Measurements from ENCODE around the gene ABCA10. TPM values are rescaled to one million over a fixed set of nuclear protein-coding genes. Genes with fewer than 3 reads are reported as not detected.

Gene ABCA10
- total RNA-seq, 1 experiment from 2014 or later: not detected

- DNase-seq: no peak
- no peaks in the 10 kb centered on the region for H3K79me2 ChIP-seq (ENCODE audit: low read depth)
- CTCF ChIA-PET: no interaction called here
- peak overlapping the region; percentile 36; the same call in 1 of the 2 replicates for H2AFZ ChIP-seq
- H3K27me3 ChIP-seq (ENCODE audit: insufficient read depth, low read depth): no peaks in the 10 kb centered on the region
- no peaks in the 10 kb centered on the region for H3K36me3 ChIP-seq (ENCODE audit: low read depth)
- BruUV-seq (replicated peaks): no TSS peak
- H3K9me2 ChIP-seq (ENCODE audit: insufficient read depth): peaks cover 4% of the 10 kb centered on the region
- POLR2A ChIA-PET (ENCODE audit: unreplicated experiment): no interaction called here
- H4K20me1 ChIP-seq (ENCODE audit: insufficient read depth): no peaks in the 10 kb centered on the region
- H3K4me3 ChIP-seq: no peak overlapping the region
- intact Hi-C loops (cut with micrococcal nuclease; ENCODE audit: unreplicated experiment): no loop called here
- no peak overlapping the region for H3K27ac ChIP-seq
- H3K4me1 ChIP-seq (replicated peaks; ENCODE audit: insufficient read depth): no peaks in the 10 kb centered on the region
- no peak for TF ChIP-seq CTCF (conservative IDR thresholded peaks at IDR 0.05)
- no peak for TF ChIP-seq EZH2 (IDR thresholded peaks at IDR 0.05; ENCODE audit: low read depth)
- H3K4me2 ChIP-seq: no peak overlapping the region
- no peaks in the 10 kb centered on the region for H3K9me3 ChIP-seq (ENCODE audit: insufficient read depth, low read depth)
- no peaks in the 10 kb centered on the region for H3F3A ChIP-seq (ENCODE audit: insufficient read depth, low read depth)
These were observed 86.3 kb downstream of the ABCA10 start for GRCh38 chr17:69142175-69142802.

- intact Hi-C loops (cut with micrococcal nuclease; ENCODE audit: unreplicated experiment): no loop called here
These were observed 87.0 kb downstream of the ABCA10 start, which contains the start of gene ABCA6 for GRCh38 chr17:69141431-69142174. TSS of gene ABCA6 (minus strand) at chr17:69141895. CDS start at chr17:69140703, 1,192 bp downstream.

GRCh38 chr17:69134112-69134511 is 94.5 kb downstream of the ABCA10 start:
- Histone ChIP-seq H3K9me3 (ENCODE audit: insufficient read depth, low read depth) (no peaks in the 10 kb centered on the region), H3K36me3 (ENCODE audit: low read depth) (no peaks in the 10 kb centered on the region), H3K4me1 (replicated peaks; ENCODE audit: insufficient read depth) (no peaks in the 10 kb centered on the region), H3F3A (ENCODE audit: insufficient read depth, low read depth) (no peaks in the 10 kb centered on the region), H4K20me1 (ENCODE audit: insufficient read depth) (no peaks in the 10 kb centered on the region), H3K27ac (no peak overlapping the region), H3K27me3 (ENCODE audit: insufficient read depth, low read depth) (no peaks in the 10 kb centered on the region), H3K9me2 (ENCODE audit: insufficient read depth) (no peaks in the 10 kb centered on the region), H3K4me2 (no peak overlapping the region), H3K79me2 (ENCODE audit: low read depth) (no peaks in the 10 kb centered on the region), H2AFZ (no peak overlapping the region), H3K4me3 (no peak overlapping the region)
- ChIA-PET POLR2A (ENCODE audit: unreplicated experiment) (no interaction called here), CTCF (no interaction called here)
- DNase-seq: no peak
- TF ChIP-seq CTCF (conservative IDR thresholded peaks at IDR 0.05): no peak
- TF ChIP-seq EZH2 (IDR thresholded peaks at IDR 0.05; ENCODE audit: low read depth): no peak
- intact Hi-C loops (cut with micrococcal nuclease; ENCODE audit: unreplicated experiment): no loop called here
- no TSS peak for BruUV-seq (replicated peaks)

More at GRCh38 chr17:69141431-69142174, 87.0 kb downstream of the ABCA10 start, which contains the start of gene ABCA6:
- Histone ChIP-seq H3K36me3 (ENCODE audit: low read depth) (no peaks in the 10 kb centered on the region), H2AFZ (peak within 1 kb of the TSS; percentile 36; the same call in 1 of the 2 replicates), H3K9me2 (ENCODE audit: insufficient read depth) (peaks cover 4% of the 10 kb centered on the region), H3F3A (ENCODE audit: insufficient read depth, low read depth) (no peaks in the 10 kb centered on the region), H3K4me1 (replicated peaks; ENCODE audit: insufficient read depth) (no peaks in the 10 kb centered on the region), H4K20me1 (ENCODE audit: insufficient read depth) (no peaks in the 10 kb centered on the region), H3K79me2 (ENCODE audit: low read depth) (no peaks in the 10 kb centered on the region), H3K27ac (no peak within 1 kb of the TSS), H3K4me3 (no peak within 1 kb of the TSS), H3K27me3 (ENCODE audit: insufficient read depth, low read depth) (no peaks in the 10 kb centered on the region), H3K4me2 (no peak within 1 kb of the TSS), H3K9me3 (ENCODE audit: insufficient read depth, low read depth) (no peaks in the 10 kb centered on the region)
- ChIA-PET CTCF (no interaction called here), POLR2A (ENCODE audit: unreplicated experiment) (no interaction called here)
- TF ChIP-seq CTCF (conservative IDR thresholded peaks at IDR 0.05) (no peak), EZH2 (IDR thresholded peaks at IDR 0.05; ENCODE audit: low read depth) (no peak)
- no TSS peak for BruUV-seq (replicated peaks)
- no peak for DNase-seq
